Measurements from ENCODE around the gene TMEM184B. TPM values are rescaled to one million over a fixed set of nuclear protein-coding genes. Genes with fewer than 3 reads are reported as not detected.

TMEM184B gene
- total and polyA plus RNA-seq, 4 donors = 7.5 to 12.6 (median 9.9) TPM

GRCh38 chr22:38202437-38203089 lies 70.2 kb downstream of the TMEM184B start:
- H3K9me3 ChIP-seq (ENCODE audit: control insufficient read depth in 4 of 4, low read length in 3 of 4) = no peaks in the 10 kb centered on the region
- H3K4me3 ChIP-seq (ENCODE audit: low read depth in 1 of 3, low read length in 3 of 3) = peak overlapping the region; percentile 78 to 94 (median 90)
- WGBS = under 1% methylated on average over 74 of the region's 74 CpGs
- no peaks in the 10 kb centered on the region for H3K36me3 ChIP-seq (ENCODE audit: control insufficient read depth in 4 of 4, insufficient read depth in 3 of 4, low read depth in 1 of 4, low read length in 3 of 4)
- TF ChIP-seq SP1 (IDR thresholded peaks at IDR 0.05) (peak; percentile 7), HNF4G (IDR thresholded peaks at IDR 0.05) (no peak), EGR1 (IDR thresholded peaks at IDR 0.05; ENCODE audit: low read depth in 2 of 2) (peak in 1 of 2 donors; percentile 66), RAD21 (IDR thresholded peaks at IDR 0.05) (no peak), REST (IDR thresholded peaks at IDR 0.05) (peak; percentile 52), YY1 (IDR thresholded peaks at IDR 0.05) (no peak), RXRA (IDR thresholded peaks at IDR 0.05) (no peak), FOXA2 (IDR thresholded peaks at IDR 0.05) (no peak), NR2F2 (IDR thresholded peaks at IDR 0.05) (no peak), FOXA1 (IDR thresholded peaks at IDR 0.05) (no peak), ATF3 (IDR thresholded peaks at IDR 0.05) (no peak), JUND (IDR thresholded peaks at IDR 0.05) (peak in 1 of 2 donors; percentile 87), ZBTB33 (IDR thresholded peaks at IDR 0.05) (no peak), HNF4A (conservative IDR thresholded peaks at IDR 0.05) (no peak), GABPA (IDR thresholded peaks at IDR 0.05 in 1 of 2, conservative IDR thresholded peaks at IDR 0.05 in 1 of 2) (no peak), TAF1 (conservative IDR thresholded peaks at IDR 0.05) (no peak)
- TF ChIP-seq, protein P1, sequence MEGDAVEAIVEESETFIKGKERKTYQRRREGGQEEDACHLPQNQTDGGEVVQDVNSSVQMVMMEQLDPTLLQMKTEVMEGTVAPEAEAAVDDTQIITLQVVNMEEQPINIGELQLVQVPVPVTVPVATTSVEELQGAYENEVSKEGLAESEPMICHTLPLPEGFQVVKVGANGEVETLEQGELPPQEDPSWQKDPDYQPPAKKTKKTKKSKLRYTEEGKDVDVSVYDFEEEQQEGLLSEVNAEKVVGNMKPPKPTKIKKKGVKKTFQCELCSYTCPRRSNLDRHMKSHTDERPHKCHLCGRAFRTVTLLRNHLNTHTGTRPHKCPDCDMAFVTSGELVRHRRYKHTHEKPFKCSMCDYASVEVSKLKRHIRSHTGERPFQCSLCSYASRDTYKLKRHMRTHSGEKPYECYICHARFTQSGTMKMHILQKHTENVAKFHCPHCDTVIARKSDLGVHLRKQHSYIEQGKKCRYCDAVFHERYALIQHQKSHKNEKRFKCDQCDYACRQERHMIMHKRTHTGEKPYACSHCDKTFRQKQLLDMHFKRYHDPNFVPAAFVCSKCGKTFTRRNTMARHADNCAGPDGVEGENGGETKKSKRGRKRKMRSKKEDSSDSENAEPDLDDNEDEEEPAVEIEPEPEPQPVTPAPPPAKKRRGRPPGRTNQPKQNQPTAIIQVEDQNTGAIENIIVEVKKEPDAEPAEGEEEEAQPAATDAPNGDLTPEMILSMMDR (IDR thresholded peaks at IDR 0.05; ENCODE audit: low read depth, low read length, missing input control) = no peak
- TF ChIP-seq, protein P2, sequence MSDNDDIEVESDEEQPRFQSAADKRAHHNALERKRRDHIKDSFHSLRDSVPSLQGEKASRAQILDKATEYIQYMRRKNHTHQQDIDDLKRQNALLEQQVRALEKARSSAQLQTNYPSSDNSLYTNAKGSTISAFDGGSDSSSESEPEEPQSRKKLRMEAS (IDR thresholded peaks at IDR 0.05) = no peak
- DNase-seq (ENCODE audit: low spot score) = peak; percentile 78
- H3K27me3 ChIP-seq (ENCODE audit: control insufficient read depth in 4 of 4, insufficient read depth in 4 of 4, low read length in 3 of 4) = no peaks in the 10 kb centered on the region
- H3K27ac ChIP-seq (ENCODE audit: low read depth in 1 of 2, low read length in 2 of 2) = peak overlapping the region; percentile 98 to 99
- H3K9ac ChIP-seq (ENCODE audit: low read depth in 1 of 2, low read length in 2 of 2) = peak overlapping the region; percentile 91 to 95
- H3K4me1 ChIP-seq (ENCODE audit: control insufficient read depth in 4 of 4, insufficient read depth in 4 of 4, low read length in 3 of 4) = peaks cover 0 to 7% (median 3%) of the 10 kb centered on the region in 4 donors

Measured in liver (tissue), 9 donors.